Activated CD4-positive, alpha-beta T cell treated with anti-CD3 and anti-CD28 coated beads, Interleukin-2, amount 50 U/mL, for 1 hour (primary cell): ENCODE measurements around the gene MTURN.

Experiments used
- DNase-seq: peaks from one replicate; pipeline ENCODE4 v3.0.0-alpha.2; 2020

MTURN gene

DNA sequence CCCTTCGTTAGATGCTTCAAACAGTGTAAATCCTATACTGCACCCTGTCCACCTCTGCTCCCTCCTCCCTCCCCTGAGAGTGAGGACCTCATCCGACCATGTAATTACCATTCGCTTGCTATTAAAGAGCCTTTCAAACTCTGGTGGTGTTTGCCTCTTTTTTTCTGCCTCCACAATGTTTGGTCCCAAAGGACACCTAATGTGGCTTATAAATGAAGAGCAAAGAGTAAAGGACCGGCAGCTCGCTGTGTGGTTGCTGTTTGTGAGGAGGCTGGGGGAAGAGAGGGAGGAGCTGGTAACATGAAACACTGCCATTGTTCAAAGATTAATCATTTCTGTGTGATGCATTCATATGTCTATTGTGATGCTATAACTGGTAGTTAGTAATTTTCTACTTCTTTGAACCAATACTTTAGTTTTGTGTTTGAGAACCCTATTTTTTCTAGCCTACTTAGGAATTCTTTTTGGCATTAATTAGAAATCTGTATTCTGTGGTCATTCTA is 27.9 kb downstream of the MTURN start:
- no peak for DNase-seq

DNA sequence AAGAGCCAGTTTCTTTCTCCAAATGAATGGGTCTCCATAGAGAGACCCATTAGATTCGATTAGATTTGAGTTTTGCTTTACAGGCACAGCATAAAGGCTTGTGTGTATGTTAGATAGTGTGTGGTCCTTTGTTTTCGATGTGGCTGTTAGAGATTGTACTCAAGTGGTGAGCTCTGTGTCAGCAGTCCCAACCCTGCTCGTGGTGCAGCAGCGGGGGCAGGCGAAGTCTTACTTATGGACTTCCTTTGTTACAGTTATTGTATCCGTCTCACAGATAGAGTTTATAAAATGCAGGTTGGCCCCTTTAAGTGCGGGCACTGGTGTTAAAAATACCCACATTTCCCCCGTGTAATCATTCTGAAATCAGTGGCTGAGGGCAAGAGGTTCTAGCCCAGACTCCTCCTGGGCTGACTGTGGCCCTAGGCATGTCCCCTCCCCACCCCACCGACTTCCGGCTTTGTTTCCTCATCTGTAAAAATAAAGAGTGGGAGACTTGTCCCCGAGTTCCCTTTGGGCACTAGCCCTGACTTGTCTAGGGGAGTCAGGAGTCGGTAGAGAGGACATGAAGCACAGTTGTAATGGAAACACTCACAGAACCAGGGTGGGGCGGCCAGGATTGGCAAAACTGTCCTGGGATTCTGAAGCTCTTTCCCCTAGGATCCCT is 28.6 kb downstream of the MTURN start:
- DNase-seq, result no peak

DNA sequence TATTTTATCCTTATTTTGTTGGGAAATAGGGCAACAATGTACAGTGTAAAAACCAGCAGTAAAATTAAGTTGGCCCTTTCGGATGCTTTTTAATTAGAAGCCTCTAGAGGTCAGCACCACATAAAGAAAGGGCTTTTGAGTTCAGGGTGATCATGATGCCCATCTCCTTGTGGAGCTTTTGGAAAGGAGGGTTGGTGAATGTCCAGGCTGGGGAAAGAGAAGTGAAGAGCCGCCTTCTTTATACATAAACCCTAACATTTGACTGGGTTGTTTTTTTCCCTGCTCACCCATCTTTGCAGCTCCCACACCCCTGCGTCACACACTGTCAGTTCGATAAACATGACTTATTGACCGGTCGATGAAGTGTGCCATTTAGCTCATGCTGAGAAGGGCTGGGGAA is 29.8 kb downstream of the MTURN start:
- no peak for DNase-seq

DNA sequence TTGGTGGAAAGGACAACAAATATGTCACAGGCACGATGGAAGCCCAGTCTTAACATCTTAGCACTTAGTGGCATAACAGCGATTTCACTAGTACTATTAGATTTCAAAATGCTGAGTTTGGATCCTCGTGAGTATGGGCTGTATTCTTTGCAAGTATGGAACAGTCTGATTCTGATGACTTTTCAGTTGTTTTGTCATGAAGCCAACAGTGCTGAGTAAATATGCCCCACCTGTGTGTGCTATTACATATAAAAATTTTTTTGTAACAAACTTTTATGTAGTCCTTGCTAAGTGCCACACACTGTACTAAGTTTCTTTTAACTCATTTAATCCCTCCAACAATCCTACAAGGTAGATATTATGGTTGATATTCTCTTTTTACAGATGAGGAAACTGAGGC is 30.8 kb downstream of the MTURN start:
- no peak for DNase-seq

DNA sequence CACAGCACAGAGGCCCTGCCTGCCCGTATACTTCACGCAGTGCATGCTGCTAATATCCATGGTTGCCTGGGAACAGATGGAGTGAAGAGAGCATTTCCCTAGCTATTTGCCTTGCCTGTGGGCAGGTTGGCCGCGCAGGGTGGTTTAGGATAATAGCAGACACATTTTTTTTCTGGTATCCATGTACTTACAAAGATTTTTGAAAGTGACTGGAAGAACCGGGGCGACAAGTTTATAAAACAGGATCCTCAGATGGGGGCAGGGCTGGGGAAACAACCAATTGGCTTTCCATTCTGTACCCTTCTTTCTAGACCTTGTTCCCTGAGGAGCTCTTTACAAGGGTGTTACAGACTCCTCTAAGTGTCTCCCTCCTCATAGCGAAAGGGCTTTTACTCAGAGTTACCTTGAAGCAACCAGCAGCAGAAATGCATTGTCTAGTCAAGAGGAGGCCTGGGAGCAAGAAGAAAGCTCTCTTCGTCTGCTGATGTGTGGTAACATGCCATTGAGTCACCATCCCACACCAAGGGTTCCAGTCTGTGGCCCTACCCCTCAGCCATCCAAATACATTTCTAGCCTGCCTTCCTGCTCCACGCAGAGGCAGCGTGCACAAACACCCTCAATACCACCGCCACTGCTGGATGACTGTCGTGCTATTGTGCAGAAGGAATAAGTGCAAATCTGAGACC is 31.5 kb downstream of the MTURN start:
- no peak for DNase-seq

DNA sequence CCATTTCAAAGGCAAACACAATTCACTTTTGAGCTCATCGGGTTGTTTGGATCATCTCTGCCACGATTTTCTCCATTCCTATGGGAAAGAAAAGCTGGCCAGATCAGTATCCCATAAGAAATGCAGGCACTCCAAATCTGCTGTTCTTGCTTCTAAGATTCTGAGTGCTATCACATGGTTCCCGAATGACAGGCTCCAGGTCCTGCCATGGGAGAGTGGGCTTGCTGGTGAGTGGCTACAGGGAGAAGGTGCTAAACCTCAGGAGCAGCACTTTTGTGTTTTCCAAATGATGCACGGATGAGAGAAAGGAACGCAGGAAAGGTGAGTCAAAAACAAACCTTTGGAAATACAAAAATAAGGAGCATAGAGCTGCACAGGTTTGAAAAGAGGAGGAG is 32.1 kb downstream of the MTURN start:
- DNase-seq, result no peak

DNA sequence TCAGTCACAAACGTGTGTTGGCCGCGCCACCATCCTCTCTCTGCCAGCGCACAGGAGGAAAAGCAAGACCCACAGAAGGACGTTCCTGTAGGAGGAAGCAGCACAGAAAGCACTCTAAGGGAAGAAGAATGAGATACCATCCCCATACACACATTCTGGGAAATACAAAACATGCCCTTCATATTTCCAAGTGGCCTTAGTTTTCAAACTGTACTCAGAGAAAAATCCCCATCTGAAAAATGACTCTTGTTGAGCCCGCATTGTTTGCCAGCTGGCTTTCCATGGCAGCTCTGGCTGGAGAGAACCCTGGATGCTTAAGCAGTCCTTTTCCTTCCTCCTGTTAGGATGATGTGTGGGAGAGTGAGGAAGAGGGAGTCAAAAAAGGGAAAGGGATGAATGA is 33.1 kb downstream of the MTURN start:
- DNase-seq, result no peak

DNA sequence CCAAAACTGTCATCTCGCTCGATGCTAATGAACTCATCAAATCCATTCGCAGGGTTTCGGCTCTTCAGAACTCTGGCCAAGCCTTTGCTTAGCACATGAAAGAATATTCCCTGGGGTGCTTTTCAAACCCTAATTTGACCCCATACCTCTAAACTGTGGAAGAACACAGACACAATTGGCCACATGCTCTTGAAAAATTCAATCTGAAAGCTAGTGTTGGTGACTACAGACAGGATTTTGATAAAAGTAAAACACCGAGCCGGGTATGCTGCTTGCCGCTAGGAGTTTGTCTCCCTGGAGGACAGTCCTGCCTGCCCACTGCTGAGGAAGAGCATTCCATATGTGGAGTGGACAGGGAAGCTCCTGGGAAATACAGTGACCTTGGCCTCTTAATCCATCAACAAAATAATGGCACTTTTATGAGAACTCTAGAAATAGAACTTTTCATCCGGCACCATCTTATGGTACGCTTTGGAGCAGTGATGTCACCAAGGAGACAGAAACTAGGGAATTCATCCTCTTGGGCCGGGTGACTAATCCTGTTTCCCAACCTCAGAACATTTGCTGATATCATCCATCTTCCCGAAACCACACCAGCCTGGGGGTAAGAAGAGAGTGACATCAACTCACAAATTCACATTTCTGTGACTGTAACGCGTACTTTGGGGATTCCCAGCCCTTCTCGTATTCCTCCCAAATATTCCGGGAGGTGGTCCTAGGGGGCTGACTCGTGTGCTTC is 34.2 kb downstream of the MTURN start:
- DNase-seq, result no peak

DNA sequence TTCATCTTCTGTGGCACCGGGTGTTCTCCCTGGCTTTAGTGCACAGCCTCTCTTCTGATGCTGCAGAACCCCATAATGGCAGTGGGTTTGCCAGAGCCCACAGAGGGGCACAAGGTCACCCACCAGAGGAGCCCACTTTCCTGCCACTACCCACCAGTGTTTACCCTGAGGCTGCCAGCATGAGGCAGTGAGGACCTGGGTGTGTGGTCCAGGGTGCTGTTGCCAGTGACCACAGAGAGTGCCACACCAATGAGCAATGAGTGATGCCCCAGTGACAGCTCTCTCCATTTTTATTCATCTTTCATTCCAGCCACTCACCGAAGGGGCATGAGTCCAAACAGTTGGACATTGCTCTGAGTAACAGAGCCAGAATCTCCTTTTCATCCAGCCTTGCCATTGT is 34.8 kb downstream of the MTURN start:
- DNase-seq, result no peak

DNA sequence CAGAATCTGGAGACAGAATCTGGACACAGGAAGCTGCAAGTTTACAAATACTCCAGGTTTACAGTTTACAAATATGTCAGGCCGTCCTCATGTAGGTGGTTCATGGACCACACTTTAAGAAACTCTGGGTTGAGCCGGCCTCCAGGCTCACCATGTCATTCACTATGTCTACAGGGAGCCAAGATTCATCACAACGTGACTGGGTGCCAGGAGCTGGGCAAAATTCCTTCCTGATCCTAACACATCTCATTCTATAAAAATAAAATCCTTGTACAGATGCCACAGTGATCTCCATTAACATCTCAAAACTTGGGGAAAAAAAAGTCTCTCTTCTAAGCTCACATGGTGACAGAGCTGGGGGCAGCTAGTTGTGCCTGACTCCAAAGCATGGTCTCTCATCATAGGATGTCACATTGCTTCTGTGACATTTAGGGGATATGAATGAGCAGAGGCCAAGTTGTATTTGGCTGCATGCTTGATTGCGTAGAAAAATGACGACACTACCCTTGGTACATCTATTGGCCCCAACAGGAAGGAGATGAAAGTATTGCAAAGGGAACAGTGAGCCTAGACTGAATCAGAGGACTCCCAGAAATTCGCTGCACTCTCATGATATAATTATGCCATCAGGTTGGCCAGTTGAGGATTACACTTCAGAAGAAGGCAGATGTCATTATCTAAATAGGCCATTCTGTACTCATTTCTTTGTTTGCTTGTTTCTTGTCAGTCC is 35.9 kb downstream of the MTURN start:
- DNase-seq, result no peak

DNA sequence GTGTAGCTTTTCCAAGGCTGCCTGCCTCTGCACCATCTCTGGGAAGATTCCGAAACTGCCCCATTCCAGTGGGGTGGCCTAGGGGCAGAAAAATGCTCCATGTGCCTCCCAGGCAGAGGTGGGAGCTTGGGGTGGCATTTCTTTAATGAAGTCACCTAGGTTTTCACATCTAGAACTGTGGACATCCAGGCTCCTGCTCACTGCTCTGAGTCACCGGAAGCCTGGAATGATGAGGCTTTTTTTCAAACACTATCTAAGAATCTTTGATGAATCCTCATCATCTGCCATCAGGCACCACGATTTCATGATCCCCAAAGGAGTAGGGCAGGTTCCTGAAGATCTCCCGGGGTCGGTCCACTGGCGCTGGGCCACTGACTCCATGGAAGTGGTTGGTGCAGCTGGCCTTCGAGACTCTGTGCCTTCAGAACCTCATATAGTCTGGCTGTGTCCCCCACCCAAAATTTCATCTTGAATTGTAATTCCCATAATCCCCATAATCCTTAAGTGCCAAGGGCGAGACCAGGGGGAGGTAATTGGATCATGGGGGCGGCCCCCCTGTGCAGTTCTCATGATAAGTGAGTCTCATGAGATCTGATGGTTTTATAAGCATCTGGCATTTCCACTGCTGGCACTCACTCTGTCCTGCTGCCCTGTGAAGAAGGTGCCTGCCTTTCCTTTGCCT is 37.1 kb downstream of the MTURN start:
- no peak for DNase-seq

DNA sequence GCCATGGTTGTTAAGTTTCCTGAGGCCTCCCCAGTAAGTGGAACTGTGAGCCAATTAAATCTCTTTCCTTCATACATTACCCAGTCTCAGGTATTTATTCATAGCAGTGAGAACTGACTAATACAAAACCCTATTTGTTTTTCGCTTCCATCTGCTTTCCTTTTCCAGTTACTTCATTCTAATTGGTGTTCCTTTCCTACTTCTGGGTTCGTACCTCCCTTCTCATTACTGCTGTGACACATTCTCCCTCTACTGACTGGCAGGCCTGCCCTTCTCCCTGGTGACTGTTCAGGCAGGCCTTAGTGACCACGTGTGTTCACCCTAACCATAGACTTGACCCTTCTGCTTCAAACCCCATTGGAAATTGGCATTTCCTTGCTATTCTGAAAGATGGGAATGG is 37.7 kb downstream of the MTURN start:
- no peak for DNase-seq

DNA sequence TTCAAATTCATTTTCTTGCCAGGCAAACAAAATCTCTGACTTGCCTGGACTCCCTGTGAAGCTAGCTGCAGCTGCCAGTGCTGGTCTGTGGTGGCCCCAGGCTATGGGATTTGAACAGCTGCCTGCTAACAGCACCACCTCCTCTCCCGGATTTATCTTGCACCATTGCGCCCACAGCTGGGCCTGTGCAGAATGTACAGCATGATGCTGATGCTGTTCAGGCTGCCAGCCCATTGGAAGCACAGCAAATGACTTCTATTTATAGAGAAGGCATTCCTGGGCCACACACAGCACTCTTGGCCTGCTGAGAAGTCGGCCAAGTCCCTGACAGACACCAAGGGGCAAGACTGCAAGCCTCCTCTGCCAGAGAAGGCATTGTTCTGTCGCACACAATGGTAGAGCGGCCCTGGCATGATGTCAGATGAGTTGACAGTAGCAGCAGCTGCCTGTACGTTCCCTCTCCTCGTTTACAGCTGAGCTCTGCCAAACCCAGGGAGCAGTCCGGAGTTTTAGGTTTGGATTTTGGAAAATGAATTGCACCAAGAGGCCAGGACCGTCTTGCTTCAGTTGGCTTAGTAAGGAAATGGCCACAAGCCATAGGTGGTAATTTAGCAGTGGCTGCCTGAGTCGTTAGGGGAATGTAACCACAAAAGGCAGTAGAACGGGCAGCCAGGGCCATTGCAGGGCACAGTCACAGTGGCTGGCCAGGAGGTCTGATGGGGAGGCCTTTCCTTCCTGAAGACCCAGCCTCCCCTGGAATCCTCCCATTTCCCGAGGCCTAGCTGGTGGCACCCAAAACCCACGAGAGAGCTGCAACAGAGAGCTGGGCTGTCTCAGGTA is 38.5 kb downstream of the MTURN start:
- DNase-seq, result no peak

DNA sequence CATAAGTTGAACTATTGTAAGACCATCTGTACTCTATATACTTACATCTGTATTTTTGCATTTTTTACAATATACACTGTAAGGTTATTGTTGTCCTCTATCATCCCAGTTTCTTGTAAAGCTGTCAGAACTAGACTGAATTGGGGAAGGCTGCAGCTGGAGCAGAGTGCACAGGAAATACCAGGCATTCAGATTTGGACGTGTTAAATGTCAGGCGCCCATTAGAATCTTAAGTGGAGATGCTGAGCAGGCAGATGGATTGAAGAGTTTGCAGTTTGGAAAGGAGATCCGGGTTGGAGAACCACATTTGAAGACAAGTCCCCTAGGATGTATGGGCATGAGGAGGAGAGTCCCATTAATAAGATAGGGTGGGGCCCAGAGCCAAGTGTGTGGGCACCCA is 40.4 kb downstream of the MTURN start:
- no peak for DNase-seq

DNA sequence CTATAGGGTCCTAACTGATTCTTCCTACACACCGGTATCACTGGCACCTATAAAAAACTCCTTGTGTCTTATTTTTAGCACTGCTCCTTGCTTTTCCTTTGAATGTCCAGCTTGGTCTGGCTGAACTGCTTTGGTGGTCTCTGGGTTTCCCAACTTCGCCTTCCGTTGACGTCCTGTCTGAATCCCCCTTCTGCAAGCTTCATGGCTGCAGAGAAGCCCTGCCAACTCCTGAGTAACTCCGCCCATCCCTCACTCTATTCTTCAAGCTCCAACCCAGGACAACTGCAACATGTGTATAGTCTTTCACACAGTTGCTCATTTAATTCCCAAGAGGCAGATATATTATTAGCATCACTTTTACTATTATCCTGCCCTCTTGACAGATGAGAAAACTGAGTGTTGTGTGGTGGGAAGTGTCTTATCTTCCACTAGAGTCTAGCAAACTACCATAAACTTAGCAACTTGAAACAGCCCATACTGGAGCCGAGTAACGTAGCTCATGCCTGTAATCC is 40.9 kb downstream of the MTURN start:
- no peak for DNase-seq

DNA sequence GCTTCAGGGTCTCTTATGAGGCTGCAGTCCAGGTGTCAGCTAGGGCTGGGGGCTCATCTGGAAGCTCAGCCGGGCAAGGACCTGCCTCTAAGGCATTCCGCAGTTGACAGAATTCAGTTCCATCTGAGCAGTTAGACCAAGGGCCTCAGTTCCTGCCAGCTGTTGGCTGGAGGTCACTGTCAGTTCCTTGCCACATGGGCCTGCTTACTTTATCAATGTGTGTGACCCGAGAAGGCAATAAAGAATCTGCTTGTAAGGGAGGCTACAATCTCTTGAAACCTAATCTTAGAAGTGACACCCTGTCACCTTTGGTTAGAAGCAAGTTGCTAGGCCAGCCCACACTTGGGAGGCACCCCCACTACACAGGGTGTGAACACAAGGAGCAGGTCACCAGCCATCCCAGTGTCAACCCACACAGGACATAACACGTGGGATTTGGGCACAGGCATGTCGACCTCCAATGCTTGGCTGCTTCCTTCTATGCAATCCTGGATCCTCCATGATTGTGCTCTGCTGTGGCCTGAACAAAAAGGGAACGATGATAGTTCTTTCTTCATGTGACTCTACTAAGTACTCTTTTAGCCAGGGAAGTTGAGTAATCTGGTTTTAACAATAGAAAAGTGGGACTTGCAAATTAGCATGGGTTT is 41.8 kb downstream of the MTURN start:
- no peak for DNase-seq

DNA sequence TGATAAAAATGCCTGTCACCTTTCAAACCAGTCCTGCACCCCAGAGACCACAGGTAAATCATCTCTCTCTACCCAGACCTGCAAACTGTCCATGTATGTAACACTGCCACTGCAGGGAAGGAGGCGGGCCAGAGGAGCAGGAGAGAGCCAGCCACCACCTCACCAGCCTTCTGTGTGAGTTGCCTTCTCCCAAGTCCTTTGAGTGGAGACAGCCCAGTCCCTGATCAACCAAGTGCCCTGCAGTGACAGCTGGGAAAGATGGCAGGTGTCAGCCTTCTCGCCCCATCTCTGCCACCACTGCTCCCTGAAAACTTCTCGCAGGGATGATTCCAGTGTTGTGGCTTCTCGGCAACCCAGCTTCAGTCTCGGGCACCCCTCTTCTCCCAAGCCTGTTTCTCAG is 42.4 kb downstream of the MTURN start:
- DNase-seq, result no peak

DNA sequence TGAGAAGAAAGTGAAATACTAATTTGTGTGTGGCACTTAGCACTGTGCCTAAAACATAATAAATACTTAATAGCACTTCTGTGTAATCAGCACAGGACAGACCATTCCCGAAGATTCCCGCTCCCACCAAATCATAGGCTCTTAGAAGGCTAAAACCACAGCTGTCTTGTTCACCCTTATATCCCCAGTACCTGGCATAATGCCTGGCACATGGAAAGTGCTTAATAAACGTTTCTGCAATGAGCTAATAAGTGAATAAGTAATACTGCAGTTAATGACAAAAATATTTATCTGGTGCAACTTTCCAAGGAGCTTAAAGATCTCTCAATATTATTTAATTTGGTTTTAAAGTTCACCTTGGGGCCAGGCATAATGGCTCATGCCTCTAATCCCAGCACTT is 43.2 kb downstream of the MTURN start:
- no peak for DNase-seq

DNA sequence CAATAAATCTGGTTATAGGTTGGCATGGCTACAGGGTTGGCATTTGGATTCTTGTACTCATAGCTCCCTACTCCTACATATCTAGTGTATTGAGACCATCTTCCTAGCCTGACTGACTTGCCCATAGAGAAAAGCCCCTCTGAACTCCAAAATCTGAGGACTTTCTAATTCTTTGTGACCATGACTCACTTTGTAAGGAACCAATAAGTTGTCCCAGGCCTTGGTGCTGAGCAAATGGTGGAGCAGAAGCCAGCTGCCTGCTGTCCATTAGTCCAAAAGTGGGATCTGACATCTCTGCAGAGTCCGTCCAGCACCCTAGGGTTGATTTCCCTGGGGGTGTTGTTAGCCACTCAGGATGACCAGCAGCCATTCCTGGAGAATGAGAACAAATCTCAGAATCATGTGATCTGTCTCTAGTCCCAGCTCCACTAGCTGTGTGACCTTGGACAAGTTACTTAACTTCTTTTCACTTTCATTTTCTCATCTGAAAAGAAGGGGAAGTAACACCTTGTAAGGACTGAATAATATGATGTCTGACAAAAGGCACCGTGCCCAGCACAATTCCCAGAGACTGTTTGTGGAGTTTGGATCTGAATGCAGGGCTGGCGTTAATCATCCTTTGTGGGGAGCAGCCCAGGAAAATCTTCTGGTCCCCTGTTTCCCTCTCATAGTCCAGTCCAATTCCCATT is 44.1 kb downstream of the MTURN start:
- DNase-seq, result no peak

DNA sequence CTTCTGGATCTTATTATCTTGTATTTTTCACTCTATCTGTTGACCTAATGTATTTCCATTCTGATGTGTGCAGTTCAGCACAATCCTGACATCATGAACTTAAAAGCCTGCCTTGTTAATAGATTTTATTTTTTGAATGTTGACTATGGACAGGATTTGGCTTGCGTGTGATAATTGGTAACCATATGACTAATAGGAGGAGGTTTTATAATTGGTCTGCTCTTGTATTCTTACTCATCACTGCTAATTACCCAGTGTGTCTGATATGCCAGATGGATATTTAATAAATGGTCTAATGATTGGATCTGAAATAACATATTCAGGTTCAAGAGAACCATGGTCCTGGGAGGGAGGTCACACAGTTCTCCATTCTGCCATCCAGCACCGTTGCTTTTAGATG is 45.9 kb downstream of the MTURN start:
- DNase-seq, result no peak

DNA sequence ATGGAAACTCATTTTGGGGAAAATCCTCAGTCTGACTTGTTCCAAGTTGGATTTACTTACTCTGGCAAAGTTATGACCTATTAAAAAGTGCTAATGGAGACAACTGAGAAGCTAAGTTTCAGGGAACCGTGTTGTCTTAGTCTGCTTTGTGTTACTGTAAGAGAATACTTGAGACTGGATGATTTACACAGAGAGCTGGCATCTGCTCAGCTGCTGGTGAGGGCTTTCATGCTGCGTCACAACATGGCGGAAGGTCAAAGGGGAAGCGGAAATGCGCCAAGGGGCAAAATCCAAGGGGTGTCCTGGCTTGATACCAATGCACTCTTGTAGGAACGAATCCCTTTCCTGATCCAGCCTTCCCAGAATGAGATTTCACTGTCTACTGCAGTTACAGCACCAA is 46.4 kb downstream of the MTURN start:
- DNase-seq, result no peak
